CD4-positive, alpha-beta T cell treated with Interleukin-2 at 100 ng/mL for 4 hours (primary cell): ENCODE measurements around the gene DMD.
"Not testable (repeated sequence)": the region's sequence is repeated elsewhere in the genome, so short reads cannot be mapped to it uniquely, and the experiment has no call there.

Source experiments
- DNase-seq: peaks from one replicate; pipeline ENCODE4 v3.0.0-alpha.2; 2020; ENCODE audit warnings: low spot score

DMD gene

DNA sequence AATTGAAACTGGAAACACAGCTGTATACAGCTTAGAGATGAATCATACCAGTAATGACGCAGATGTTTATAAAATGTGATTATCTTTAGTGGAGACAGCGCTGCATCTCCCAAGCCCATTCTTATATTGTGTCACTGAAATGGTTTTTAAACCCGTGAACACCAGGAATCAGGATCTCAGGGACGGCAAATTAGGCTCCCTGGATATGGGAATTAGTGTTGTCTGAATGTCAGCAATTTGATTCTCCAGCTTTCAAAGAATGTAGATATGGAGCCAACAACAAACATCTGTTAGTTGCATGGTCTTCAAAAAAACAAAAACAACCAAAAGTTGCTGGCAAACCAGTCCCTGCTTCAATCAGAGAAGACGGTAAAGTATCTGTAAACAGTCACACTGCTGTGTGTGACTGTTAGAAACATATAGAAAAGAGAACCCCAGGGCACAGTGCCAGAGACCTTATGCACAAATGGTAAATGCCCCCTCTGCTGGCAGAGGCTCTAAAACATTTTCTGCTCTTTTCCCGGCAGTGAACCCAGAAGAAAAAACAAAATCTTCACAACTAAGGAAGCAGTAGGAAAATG, 1787.7 kb downstream of the DMD start:
- no peak for DNase-seq

- DNase-seq, result no peak
Measured at GRCh38 chrX:31421441-31421840, 1789.9 kb downstream of the DMD start.

DNA sequence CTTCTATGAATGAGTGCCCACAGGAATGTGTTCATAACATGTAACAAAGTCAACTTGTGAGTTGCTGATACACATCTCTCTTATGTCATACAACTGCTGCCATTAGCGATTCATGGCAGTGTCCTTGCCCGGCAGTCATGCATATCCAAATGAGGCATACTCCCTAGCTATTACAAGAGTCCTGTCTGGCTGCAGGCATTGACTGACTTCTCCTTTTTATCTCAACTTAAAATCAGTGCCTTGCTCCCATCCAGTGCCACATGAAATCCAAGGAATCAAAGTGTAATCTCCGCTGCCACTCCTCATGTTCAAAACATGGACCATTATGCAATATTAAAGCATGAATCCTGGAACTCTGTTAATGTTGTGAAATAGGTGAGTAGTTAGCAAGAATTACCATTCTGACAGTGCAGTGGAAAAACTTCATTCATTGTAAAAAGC, 1790.6 kb downstream of the DMD start:
- no peak for DNase-seq

GRCh38 chrX:31420302-31420701, 1791.0 kb downstream of the DMD start:
- no peak for DNase-seq

GRCh38 chrX:31397119-31397518, 1814.2 kb downstream of the DMD start:
- no peak for DNase-seq

GRCh38 chrX:31392513-31392912, 1818.8 kb downstream of the DMD start:
- DNase-seq, result no peak

- DNase-seq, result no peak
Measured at GRCh38 chrX:31388946-31389345, 1822.4 kb downstream of the DMD start.

GRCh38 chrX:31384471-31384870, 1826.9 kb downstream of the DMD start:
- no peak for DNase-seq

DNA sequence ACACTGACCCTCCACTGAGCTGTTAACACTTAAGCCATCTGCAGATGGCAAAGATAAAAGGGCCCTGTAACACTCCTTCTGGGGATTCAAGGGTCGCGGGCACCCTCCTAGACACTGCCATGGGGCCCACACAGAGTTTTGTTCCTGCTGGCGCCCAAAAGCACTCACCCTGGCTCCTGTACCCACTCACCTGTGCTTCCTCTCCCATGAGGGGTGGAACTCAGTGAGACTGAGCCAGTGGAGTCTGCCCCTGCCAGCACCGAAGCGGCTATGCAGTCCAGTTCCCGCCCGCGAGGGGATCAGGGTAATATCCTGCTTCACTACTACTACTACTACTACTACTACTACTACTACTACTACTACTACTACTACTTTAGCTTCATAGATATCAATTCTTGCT, 1827.4 kb downstream of the DMD start:
- DNase-seq, result no peak

DNA sequence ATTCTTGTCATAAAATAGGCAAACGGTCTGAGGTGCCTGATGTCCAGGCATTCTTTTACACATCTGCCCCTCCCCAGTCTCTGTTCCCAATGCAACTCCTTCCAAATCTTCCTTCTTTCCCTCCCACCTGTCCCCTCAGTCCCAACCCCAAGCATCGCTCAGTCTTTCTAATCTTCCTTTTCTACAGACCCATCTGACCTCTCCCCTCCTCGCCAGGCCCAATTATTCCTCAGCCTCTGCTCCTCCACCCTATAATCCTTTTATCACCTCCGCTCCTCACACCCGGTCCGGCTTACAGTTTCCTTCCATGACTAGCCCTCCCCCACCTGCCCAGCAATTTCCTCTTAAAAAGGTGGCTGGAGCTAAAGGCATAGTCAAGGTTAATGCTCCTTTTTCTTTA, 1832.4 kb downstream of the DMD start:
- DNase-seq, result not testable (repeated sequence)

DNA sequence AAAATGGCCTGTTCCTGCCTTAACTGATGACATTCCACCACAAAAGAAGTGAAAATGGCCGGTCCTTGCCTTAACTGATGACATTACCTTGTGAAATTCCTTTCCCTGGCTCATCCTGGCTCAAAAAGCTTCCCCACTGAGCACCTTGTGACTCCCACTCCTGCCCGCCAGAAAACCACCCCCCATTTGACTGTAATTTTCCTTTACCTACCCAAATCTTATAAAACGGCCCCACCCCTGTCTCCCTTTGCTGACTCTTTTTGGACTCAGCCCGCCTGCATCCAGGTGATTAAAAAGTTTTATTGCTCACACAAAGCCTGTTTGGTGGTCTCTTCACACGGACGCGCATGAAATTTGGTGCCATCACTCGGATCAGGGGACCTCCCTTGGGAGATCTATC, 1833.5 kb downstream of the DMD start:
- DNase-seq, result not testable (repeated sequence)

- no peak for DNase-seq
Measured at GRCh38 chrX:31376408-31377022, 1834.8 kb downstream of the DMD start.

DNA sequence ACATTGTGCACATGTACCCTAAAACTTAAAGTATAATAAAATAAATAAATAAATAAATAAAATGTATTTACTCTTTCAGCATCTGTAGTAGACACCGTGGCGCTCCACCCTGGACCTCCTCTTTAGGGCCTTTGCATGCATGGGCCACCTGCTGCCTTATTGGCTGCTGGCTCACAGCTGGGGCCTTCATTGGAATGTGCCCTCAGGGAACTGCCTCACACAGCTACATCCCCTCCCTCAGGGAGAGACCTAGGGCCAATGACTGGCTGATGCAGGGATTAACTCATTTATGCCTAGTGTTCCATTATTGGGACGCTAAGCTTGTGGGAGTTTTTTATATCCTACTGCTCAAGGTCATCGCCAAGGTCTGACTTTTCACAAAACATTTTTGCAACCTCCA, 1836.6 kb downstream of the DMD start:
- DNase-seq, result no peak

DNA sequence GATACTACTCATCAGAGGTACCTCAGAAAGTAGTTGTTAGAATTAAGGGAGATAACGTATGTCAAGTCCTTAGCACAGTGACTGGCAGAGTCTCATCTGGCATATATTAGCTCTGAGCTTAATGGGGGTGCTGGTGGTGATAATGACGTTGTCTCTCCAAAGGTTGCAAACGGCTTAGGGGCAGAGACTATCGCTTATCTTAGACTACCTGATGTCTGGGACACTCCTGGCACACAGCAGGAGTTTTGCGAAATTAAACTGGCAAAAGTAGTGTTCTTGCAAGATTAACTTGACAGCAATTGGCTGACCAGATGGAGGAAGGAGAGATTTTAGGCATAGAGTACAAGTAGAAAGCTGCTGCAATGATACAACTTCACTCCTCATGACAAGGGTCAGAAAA, 1839.4 kb downstream of the DMD start:
- no peak for DNase-seq

- no peak for DNase-seq
Measured at GRCh38 chrX:31367816-31368215, 1843.5 kb downstream of the DMD start.

DNA sequence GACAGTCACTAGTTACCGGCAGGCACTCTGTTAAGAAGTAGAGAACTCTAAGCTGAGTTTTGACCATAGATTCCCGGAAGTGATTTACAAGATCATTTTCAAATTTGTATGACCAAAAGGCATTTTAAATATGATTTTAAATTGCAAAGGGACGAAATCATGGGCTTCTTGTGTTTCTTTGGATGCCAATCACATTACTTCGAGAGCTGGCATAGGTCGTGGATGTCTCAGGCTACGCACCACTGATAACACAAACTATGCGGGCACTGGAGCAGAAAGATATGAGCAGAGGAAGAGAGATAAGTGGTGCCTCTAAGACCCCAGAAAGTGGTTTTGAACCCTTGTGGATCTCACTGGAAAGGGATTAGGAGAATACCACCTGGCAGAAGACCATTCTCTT, 1845.3 kb downstream of the DMD start:
- no peak for DNase-seq

DNA sequence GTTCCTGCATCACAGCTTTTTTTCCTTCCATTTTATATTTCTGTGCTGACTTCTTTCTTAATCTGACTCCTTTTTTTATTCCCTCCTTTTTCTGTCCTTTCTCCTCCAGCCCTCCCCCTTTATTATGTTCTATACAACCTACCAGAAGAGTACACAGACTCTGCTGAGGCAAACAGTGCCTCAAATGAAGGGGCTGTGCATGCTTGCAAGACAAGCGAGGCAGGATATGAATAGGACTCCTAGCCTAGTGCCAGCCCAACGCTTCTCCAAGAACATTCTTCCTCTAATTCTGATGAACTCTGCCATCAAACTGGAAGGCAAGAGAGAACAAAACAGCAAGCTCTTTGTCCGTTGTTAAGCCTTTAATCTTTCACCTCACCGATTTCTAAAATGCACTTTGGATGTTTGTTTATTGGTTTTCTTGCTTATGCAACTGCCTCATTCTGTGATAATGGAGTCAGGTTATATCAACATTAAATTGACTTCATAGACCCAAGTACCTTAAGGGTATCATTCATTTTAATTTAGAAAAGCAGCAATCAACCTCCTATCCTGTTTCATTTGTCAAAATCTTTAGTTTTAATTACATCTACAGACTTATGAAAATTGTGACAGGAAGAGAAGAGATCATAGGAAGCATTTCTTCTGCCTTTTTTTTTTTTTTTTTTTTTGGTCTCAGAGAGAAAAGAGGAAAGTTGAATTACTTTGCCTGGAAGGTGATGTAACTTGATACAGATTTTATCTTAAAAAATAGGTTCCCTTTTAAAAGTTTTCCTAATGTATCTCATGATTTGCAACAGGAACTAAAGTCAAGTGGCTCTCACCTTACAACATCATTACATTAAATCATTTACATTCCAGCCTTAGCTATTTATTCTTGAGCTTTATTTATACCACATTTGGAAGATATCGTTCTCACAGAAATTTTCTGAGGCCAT, 1854.8 kb downstream of the DMD start:
- no peak for DNase-seq

DNA sequence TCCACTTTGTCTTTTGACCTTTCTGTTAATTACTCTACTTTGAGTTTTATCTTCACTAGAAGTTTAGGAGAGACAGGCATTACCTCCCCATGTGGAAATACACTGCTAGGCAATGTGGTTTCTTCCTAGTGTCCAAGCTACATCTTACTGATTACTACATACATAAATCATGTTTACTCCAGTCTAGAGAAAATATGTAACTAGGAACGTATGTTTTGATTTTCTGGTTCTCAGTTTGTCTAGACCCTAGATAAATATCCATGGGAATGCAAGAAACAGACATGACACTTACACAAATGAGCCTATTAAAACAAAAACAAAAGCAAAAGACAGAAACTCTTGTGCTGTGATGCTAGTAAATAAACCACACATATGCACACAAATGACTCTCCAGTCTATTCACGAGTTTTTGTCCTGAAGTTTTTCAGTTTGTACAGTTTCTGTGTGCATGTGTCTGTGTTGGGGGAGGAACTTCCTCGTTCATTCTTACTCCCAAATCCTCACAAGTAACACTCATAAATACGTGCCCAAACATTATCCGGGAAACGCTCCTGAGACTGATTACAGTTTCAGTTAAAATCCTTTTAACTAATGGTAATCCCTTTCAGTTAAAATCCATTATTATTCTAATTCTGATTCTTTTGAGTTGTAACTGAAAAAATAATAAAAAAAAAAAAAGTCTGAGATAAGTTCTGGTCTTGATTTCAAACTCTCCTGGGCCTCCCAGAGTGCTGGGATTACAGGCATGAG, 1856.0 kb downstream of the DMD start:
- DNase-seq, result no peak

DNA sequence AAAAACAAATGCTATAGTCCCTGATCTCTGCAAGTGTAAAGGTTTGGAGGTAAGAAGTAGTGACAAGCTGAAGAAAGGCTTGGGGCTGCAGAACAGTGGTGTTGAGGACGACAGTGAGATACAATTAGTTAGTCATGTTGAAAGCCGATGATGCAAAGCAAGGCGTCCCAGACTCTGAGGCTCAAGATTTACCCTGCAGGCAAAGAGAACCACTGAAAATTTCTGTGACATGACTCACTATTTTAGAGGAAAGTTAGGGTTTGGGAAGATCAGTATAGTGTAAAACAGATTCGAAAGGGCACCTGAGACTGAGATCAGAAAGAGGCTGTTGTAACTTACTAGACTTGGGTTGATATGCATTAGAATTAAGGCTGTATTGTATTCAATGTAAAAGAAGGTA, 1858.3 kb downstream of the DMD start:
- DNase-seq, result no peak

GRCh38 chrX:31350808-31351074, 1860.6 kb downstream of the DMD start:
- no peak for DNase-seq

- DNase-seq, result no peak
Measured at GRCh38 chrX:31349515-31349914, 1861.8 kb downstream of the DMD start.

GRCh38 chrX:31340587-31340986, 1870.8 kb downstream of the DMD start:
- no peak for DNase-seq

DNA sequence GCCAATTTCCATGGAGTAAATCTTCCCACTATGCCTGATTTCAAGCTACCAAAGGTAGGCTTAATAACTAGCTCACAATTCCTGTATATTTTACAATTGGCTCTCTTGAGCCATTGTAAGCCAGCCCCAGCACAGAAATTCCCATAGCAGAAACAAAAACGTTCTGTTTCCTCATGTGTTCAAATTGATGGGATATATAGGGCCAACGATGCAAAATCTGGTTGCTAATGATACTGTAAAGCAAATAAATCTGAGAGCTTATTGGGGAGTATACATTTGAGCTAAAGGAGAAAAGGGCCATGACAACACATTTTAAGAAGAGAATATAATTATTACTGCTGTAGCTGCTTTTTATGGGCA, 1872.4 kb downstream of the DMD start:
- DNase-seq, result no peak
